GM21367 (cell line): ENCODE data around the gene XPO6.

Experiments used
- ATAC-seq: cut with Tn5 transposase; IDR thresholded peaks from one replicate; pipeline ENCODE4 v1.9.1; 2021; ENCODE audit not compliant: unreplicated experiment

The XPO6 gene

GRCh38 chr16:28092721-28093384, 118.9 kb downstream of the XPO6 start:
- ATAC-seq: no peak

DNA sequence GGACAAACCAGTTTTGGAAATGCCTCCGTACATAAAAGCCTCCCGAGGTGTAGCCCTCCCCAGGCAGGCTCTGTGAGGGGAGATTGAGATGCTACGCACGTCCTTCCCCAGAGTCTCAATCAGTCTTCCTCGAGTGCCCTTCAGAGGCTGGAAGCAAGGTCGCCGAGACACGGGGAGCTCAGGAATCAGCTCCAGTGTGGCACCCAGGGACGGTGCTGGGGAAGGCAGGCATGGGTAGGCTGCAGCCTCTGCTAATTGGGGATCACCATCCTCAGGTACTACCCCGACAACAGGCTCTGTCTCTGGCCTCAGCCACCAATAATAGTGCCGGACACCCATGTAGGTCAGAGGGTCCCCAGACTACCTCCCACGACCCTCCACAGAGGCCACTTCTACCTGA, 120.1 kb downstream of the XPO6 start:
- no peak for ATAC-seq

DNA sequence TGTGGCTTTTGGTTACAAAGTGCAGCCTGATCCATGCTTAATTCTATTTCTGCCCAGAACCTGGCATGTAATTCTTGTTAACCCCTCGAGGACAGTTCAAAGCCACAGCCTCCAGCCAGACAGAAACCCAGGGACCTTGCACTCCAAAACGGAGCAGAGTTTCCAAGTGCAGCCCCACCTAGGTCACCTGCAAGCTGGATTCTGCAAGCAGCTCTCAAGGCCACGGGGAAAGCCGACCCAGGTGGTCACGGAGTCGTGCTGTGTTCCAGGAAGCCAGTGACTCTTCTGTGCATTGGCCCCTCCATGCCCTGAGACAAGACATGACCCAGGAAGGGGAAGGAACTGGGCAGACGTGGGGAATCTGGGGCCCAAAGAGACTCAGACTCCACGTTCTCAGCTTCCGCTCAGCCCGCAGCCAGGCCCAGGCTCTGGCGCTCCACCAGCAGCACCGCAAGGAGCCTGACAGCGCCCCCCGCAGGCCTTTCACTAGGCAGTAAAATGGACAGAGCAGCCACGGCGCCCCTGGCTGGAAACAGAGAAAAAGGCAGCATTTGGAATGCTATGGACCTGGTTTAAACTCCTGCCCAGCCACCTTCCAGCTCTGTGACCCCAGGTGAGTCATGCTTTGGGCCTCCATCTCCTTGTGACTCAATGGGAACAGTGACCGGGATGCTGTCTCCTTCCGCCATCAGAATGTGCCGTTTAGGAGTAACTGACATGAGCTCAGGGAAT, 121.0 kb downstream of the XPO6 start:
- no peak for ATAC-seq

DNA sequence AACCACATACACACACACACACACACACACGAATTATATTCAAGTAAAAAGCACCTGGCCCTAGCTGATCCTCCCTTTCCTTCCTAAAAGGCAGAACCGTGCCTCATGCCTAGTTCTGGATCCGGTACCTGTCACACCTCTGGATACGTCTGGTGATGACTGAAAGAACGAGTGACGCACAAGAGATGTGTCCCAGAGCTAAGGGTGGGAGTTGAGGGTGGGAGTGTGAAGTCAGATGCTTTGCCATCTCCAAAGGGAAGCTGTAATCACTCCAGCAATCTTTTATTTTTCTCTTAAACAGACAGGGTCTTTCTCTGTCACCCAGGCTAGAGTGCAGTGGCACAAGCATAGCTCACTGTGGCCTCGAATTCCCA, 121.8 kb downstream of the XPO6 start:
- ATAC-seq: no peak

DNA sequence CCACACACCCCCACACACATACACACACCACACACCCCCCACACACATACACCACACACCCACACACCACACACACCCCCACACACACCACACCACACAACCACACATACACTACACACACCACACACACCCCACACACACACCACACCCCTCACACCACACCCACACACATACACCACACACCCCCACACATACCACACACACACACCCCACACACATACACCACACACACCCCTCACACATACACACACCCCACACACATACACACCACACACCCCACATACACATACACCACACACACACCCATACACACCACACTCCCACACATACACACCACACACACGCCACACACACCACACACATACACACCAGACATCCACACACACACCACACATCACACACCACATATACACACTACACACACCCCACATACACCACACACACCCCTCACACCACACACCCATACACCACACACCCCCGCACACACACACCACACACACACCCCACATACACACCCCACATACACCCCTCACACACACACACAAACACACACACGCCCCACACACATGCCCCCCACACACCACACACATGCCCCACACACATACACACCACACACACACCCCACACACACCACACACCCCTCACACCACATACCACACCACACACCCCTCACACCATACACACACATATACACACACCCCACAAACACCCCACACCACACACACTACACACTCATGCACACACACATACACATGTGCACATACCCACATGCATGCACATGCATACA, 122.4 kb downstream of the XPO6 start:
- ATAC-seq: no peak

GRCh38 chr16:28087675-28088300, 124.0 kb downstream of the XPO6 start:
- no peak for ATAC-seq

DNA sequence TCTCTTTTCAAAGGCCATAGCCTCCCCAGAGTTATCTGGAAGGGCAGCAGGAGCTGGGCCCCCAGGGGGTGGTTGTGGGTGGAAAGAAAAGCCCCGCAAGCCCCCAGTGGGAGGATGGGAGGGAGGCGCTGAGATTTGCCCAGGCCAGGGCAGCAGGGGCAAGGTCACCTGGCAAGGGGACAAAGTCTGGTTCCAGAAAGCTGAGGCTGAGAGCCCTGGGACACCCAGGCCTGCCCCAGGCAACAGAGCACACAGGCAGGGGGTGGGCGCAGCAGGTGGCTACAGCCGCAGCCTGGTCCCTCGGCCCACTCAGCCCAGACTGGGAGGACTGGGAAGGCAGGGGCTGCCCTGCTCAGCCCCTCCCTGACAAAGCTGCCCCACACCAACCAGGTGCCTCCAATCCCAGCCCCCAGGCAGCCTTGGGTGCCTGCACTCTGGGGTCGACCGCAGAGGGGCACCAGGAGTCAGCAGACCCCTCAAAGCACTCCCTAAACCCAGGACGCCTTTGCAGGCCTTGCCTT, 124.6 kb downstream of the XPO6 start:
- no peak for ATAC-seq

DNA sequence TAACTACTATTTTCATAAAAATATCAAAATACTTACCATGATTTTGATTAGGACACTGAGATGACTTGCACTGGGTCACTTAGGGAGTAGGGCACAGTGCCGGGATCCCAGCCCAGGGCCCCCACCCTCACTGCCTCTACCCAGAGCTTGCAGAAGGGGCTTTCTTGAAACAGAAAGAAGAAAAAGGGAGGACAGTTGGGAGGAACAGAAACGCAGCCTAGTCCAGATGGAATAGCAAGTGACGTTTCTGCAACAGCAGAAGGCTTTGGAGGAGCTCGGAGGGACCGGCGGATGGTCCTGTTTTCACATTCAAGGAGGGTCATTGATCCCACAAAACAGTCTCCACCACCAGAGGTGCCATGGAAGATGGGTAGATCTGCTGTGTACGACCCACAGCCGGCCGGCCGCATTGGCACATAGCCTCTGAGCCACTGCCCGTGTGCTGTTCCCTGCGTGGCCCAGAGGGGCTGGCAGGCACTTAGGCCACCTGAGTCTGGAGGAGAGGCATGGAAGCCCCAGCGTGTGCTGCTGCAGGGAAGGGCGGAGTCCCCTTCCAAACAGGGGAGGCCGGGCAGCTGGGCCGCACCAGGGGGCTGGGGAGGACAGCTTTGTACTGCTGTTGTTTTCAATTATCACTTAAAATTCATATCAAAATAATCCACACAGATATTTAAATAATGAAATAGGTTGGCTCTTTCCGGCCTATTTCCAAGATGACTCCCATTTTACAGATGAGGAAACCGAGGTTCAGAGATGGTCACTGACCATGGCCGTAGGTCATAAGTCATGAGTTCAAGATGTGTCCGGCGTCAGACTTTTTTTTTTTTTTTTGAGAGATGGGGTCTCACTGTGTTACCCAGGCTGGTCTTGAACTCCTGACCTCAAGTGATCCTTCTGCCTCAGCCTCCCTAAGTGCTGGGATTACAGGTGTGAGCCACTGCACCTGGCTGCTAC, 125.3 kb downstream of the XPO6 start:
- no peak for ATAC-seq

DNA sequence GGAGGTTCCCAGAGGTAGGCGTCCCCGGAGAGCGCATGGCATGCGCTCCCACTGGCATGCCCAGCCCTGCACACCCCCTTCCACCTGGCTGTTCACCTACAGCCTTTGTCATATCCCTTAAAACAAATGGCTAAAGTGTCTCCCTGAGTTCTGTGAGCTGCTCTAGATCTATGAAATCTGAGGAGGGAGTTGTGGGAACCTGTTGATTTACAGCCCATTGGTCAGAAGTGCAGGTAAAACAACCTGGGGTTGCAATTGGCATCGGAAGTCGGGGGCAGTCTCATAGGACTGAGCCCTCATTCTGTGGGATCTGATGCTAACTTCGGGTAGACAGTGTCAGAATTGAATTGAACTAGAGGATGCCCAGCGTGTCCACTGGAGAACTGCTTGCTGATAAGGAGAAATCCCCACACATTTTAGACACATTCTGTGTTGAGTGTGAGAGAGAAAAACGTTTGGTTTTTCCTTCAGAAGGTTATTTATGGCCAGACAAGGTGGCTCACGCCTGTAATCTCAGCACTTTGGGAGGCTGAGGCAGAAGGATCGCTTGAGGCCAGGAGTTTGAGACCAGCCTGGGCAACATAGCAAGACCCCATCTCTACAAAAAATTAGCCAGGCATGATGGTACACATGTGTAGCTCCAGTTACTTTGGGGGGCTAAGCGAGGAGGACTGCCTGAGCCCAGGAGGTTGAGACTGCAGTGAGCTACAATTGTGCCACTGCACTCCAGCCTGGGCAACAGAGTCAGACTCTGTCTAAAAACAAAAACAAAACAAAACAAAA, 126.2 kb downstream of the XPO6 start:
- no peak for ATAC-seq

DNA sequence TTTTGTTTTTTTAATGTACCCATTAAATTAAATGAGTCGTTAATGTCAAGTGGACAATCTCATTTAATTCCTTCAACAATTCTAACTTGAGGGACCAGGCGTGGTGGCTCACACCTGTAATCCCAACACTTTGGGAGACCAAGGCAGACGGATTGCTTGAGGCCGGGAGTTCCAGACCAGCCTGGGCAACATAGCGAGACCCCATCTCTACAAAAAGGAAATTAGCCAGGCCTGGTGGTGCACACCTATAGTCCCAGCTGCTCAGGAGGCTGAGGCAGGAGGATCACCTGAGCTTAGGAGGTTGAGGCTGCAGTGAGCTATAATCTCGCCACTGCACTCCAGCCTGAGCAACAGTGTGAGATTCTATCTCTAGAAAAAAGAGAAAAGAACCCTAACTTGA, 127.6 kb downstream of the XPO6 start:
- no peak for ATAC-seq

GRCh38 chr16:28082624-28083023, 129.1 kb downstream of the XPO6 start:
- ATAC-seq: no peak

DNA sequence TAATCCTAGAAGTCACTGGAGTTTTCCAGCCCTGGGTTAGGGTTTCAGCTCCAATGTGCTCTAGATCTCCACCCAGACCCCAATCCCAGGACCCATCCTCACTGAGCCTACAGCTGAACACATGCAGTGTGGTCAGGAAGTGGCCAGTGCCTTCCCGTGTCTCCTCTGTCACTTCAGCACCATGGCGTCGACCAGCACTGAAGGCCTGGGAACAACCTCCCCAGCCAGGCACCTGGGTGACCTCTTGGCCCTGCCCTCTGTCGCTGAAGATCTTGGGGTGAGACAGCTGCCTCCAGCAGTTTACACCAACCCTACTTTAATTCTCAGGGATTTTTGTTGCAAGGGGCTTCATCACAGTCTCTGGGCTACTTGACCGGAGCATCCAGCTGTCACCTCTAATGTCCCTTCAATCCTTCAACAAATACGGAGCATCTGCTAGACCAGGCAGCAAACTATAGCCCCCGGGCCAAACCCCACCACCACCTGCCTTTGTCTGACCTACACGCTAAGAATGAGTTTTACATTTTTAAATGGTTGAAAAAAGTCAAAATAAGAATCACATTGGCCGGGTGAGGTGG, 130.3 kb downstream of the XPO6 start:
- no peak for ATAC-seq

GRCh38 chr16:28078261-28078660, 133.5 kb downstream of the XPO6 start:
- ATAC-seq: no peak

DNA sequence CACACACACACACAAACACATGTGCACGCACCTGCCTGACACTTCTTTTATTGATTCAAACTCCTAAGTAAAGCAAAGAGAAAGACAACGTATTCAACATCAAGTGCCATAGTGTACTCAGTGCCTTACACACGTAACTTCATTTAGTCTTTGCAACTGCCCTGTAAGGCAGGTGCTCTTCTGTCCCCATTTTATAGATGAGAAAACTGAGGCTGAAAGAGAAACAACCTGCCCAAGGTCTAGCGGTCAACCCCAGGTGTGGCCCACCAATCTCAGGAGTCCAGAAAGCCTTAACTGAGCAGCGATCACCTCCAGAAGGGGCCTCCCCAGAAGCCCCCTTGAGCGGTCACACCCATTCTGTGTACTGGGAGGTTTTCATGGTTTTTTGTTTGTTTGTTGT, 137.9 kb downstream of the XPO6 start:
- no peak for ATAC-seq

DNA sequence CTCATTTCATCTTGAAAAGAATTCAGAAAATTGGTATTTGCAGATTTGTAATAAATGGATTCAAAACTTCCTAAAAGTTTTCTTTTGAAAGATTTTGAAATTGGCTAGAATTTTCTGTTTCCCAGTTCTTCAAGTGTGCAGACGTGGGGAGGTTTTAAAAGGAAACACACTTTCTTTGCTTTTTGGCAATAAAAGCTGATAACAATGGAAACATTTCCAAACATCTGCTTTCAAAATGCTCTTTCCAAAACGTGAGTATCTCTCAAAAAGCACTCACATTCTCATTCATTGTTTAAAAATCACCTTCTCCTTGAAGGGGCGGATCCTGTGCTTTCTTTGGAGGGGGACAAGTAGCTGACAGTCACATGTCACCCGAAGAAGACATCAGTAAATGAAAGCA, 139.7 kb downstream of the XPO6 start:
- no peak for ATAC-seq

- no peak for ATAC-seq
Observed at GRCh38 chr16:28069971-28070794, 141.6 kb downstream of the XPO6 start.

- no peak for ATAC-seq
Observed at GRCh38 chr16:28068976-28069375, 142.8 kb downstream of the XPO6 start.
